CD4-positive, alpha-beta T cell treated with Interleukin-6 for 4 hours (primary cell): ENCODE data around the gene ORC4.
A peak's percentile ranks its signal among the peaks of the same experiment; 100 is the strongest.

ENCODE experiments used
- DNase-seq: peaks from one replicate; pipeline ENCODE4 v3.0.0-alpha.2; 2020; ENCODE audit warnings: mixed read lengths

Gene ORC4

DNA sequence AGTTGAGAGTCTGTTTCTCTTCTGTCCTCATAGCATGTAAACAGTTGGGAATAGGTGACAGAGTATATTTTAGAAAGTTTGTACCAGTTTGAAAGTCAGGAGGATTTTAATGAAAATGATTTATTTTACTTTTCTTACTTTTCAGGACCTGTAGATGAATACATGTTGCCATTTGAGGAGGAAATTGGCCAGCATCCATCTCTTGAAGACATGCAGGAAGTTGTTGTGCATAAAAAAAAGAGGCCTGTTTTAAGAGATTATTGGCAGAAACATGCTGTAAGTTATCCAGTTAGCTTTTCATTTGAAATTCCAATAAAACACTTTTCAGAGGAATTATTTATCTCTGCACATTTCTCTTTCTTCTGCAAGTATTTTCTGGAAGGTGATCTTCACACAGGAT, 94.7 kb downstream of the ORC4 start:
- DNase-seq: no peak

DNA sequence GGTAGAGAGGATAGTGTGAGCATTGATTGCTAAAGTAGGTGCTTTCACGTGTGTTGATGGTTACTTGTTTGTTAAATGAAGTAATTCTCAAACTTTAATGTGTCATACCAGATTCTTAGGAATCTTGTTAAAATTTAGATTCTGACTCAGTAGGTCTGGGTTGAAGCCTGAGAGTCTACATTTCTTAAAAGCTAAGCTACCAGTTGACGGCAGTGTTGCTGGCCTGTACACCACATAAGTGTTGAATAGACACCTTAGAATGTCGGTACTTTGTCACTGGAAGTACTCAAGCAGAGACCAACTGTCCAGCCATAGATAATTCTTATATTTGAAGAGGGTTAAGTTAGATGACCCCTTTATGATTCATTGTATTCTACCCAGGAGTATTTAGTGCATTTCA, 95.9 kb downstream of the ORC4 start:
- DNase-seq: no peak

DNA sequence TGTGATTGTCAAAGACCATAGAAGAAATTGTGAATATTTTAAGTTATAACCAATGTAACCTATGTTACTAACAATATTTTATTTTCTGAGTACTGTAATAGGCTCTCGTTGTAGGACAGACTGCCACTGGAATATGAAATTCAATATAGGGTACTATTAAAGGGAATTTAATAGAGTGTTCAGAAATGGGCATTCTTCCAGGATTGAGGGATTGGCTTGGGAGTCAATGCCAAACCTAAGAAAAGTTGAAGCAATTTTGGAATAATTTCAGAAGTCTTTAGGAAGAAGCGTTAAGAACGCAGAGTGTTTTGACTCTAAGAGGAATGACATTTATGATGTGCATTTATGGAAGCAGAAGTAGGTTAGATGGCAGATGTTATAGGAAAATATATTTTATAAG, 96.7 kb downstream of the ORC4 start:
- DNase-seq: no peak

DNA sequence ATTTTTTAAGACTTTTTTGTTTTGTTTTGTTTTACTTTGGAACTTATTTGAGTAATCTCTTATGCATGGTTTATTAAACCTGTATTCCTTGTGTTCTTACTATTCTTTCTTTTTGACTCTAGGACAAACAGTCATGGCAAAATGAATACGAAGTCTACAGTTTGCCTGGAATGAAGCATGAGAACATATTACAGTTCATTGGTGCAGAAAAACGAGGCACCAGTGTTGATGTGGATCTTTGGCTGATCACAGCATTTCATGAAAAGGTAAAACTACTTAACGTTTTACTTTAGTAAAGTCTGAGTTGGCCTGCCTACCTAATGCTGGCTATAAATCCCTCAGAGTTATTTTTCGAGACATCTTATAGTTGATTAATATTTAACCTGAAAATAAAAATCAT, 103.4 kb downstream of the ORC4 start:
- DNase-seq: no peak

DNA sequence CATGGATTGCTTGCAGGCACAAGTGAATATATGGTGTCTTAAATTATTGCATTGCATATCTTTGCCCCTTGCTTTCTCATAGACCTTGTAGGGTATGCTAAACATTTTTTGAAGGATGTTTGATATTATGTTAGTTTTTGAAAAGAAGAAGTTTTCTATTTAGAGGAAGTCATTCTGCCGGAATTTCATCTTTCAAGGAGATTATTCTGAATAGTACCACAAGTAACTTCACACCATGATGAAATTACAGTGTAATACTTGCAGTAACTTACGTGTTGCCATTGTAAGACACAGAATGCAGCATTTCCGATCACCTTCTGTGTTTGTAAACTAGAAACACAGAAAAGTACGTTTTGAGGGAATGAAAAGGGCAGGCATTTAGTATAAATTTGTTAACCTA, 103.8 kb downstream of the ORC4 start:
- DNase-seq: no peak

DNA sequence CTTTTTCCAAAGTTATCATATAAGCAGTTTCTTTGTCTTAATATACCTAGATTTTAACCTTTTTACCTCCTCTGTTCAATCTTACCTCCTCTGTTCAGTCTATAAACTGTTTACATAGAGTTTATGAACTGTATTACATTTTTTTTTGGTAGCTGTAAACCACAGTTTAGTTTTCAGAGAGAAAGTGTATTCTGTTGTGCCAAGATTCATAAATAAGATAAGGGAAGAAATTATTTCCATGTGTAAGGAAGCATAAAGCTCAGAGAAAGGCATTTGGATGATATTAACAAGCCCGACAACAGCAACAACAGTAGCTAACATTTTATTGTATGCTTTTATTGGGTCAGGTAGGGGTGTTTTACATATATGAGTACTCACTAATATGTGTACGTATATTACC, 104.5 kb downstream of the ORC4 start:
- DNase-seq: no peak

DNA sequence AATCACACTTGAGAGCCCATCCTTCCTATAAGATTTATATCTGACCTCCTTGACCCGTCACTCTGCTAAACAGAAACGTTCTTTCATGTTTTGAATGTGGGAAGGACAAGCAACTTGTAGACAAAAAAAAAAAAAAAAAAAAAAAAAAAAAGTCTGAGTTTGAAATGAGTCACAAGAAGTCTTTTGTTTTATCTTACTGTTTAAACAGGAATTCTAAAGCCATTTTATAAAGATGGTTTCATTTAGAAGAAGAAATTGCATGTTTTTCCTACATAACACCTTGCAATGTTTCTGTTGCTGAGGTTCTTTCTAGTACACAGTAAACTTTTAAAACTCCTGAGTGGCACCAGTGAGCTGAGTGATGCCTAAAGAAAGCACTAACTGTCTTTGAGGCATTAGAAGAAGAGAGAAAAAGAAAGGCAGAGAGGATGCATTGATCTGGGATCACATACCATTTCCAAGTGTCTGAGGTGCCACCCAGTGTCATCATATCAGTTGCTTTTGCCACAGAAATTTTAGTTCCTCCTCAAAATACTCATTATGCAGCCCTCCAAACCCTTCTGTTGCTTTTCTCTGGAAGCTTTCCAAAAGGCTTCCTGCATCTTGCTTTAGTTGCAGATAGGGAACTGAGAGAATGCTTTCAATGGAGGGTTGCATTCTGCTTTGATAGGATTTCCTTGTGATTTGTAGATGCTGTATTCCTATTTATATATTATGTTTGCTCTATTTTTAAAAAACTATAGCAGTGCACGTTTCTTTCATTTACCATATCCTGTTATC, 106.6 kb downstream of the ORC4 start:
- DNase-seq: no peak

DNA sequence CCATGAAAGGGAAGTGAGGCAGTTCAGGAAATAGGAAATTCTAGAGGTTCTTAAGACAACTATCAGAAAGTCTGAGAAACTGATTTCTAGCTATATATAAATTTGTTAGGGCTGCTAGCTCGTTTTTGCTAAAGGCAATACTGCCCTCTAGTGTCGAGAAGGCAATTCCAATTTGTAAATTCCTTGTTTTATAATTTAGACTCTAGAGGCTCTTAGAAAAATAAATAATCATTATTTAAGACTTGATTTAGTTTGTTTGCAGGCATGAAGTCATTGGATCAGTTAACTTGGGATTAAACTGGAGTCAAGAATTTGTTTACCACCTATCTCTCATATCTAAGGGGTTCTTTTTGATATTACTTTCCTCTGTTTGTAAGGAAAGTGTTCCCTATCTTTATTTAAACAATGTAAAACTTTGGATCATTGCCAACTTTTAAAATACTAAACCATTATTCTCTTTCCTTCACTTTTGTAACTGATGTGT, 109.5 kb downstream of the ORC4 start:
- peak; percentile 49 for DNase-seq

DNA sequence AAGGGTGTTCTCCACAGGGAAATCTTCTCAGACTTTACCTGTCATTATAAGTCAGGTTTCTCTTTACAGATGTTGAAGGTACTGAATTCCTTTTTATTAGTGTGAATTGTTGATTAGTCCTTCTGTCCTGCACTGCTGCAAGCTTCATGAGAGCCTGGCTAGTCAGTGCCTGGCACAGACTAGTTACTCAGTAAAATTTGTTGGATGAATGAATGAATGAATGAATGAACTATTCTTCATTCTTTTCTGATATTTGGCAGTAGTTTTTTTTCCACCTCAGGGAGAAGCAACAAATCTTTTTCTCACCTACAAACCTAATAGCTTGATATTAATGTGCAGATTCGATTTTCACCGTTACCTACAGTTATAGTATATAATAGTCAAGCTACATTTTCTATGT, 111.4 kb downstream of the ORC4 start:
- no peak for DNase-seq

DNA sequence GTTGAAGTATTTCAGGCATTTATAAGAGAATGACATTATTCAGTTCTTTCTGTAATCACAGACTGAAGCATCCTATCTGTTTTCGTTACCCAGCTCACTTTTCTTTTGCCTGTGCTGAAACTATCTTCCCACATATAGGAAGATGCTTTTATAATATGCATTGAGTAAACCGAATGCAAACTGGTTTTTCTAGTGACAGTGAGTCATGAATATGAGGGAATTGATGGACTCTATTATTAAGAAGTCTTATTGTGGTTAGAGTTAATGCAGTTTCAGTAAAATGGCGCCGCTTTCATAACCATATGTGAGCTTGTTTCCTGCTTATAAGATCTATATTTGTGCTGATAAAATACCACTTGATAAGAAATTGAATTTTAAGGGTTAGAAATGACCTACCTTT, 116.5 kb downstream of the ORC4 start:
- DNase-seq: no peak

DNA sequence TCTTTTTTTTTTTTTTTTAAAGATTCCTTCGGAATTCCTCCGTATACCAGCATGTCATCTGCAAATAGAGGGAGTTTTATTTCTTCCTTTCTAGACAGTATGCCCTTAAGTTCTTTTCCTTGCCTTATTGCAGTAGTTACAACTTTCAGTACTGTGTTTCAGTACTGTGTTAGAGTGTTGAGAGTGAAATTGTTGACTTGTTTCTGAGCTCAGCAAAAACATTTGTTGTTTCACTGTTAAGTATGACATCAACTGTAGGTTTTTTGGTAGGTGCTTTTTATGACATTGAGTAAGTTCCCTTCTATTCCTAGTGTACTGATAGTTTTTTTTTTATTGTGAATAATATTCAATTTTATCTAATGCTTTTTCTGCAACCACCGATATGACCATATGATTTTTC, 131.9 kb downstream of the ORC4 start:
- DNase-seq: no peak

DNA sequence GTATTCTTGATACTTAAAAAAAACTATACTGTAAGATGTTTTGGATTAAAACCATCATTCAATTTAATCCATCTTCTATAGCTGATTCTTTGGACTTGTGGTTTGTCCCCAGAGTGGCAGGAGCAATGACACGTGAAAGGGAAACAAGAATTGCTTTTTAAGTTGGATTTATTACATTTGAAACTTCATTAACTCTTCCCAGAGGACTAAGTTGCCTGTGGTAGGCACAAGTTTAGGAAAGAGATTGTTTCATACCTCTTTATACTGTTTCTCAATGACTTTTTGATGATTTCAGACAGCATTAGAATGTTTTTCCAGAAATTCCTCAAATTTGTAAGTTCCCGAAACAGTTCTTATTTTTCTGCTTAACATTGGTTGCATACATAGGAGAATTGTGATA, 134.4 kb downstream of the ORC4 start:
- no peak for DNase-seq

DNA sequence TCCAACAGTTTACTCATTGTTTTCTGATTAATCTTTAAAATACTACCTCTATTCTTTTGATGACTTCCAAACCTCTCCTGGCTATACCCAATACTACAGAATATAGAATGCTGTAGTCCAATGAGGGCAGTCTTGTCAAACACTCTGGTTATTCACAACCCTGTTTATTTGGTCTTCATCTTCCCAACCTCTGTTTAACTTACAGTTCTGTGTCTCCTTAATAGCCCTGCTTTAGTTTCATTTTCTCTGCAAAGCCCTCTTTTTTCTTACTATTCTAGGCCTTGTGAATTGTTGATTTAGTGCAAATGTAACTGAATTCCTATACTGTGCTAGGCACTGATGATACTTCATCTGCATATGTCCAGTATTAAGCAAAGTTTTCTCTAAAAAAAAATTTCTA, 135.7 kb downstream of the ORC4 start:
- DNase-seq: no peak

DNA sequence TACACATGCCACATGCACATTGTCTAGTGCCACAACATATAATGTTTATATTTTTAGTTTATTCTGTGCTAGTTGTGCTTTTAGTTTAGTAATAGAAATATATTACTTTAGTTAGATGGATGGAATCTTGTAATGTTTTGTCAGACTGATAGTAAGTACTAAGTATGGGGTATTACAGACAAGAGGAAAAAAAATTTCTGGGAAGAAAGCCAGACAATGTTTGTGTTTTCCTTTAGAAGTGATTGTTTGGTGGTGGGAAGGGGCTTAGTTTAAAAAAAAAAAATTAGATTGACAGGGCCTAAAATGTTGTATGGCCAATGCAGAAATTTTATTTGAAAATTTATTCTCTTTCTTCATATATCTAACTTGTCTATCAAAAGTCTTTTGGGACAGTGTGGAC, 137.9 kb downstream of the ORC4 start:
- no peak for DNase-seq
